K562 (cell line): ENCODE results near the gene GORASP2. TPM values are rescaled to one million over a fixed set of nuclear protein-coding genes. Genes with fewer than 3 reads are reported as not detected.

Source experiments
- ATAC-seq: fragments of 200-7000 bp; cut with Tn5 transposase; 3 replicates; pipeline ENCODE4 v1.9.1; 2020; ENCODE audit warnings: moderate library complexity
- BruUV-seq: library from RNA; stranded (reverse); fragments of 400-500 nt; replicated peaks from 2 replicates; lab custom pipeline; 2021; lab: Mats Ljungman, UMichigan
- CTCF ChIA-PET: fragments of 300-600 bp; formaldehyde crosslinking; extraction: SDS; loops from one replicate; lab custom pipeline; 2021; ENCODE audit warnings: low intra/inter-chr PET ratio; lab: Yijun Ruan, JAX
- POLR2A ChIA-PET: fragments of 300-600, 350-650 bp; sonication (Branson Sonifier 250); formaldehyde crosslinking; extraction: SDS; loops from one replicate; lab custom pipeline; 2021; ENCODE audit warnings: antibody characterized with exemption, inconsistent platforms; lab: Yijun Ruan, JAX
- DNase-seq, 4 experiments: peaks; one replicate each; pipeline versions ENCODE4 v3.0.0 to v3.0.0-alpha.2; 2011 to 2018; ENCODE audit warnings: low spot score in 3 of 4, mixed read lengths in 3 of 4; ENCODE audit errors: extremely low read depth in 1 of 4
- FAIRE-seq: peaks from 2 replicates; lab custom pipeline; 2011; peaks lifted over from hg19 to GRCh38; lab: Jason Lieb, UNC
- H2AFZ ChIP-seq: 2 replicates; pipeline ENCODE4 v1.6.0; 2011; ENCODE audit warnings: low read depth, low read length, control low read depth, inconsistent platforms
- H3K27ac ChIP-seq: fragments of 200-600 bp; 3 replicates; pipeline ENCODE4 v1.8.0; 2011; ENCODE audit warnings: low read depth, mild to moderate bottlenecking, control low read depth, inconsistent platforms, low read length, moderate library complexity, mixed read lengths; ENCODE audit errors: extremely low read depth
- H3K27me3 ChIP-seq, 2 experiments: fragments of 300-600 bp in 1 of 2; 2 replicates in 1 of 2; 3 replicates in 1 of 2; pipeline versions ENCODE4 v1.6.0 to v1.8.0; 2011; ENCODE audit warnings: inconsistent platforms in 2 of 2, low read length in 2 of 2, mild to moderate bottlenecking in 1 of 2, mixed read lengths in 1 of 2, moderate library complexity in 1 of 2; ENCODE audit not compliant: control insufficient read depth in 2 of 2, insufficient read depth in 2 of 2
- H3K36me3 ChIP-seq: fragments of 300-600 bp; 3 replicates; pipeline ENCODE4 v1.8.0; 2011; ENCODE audit warnings: mild to moderate bottlenecking, low read length, inconsistent platforms; ENCODE audit not compliant: control insufficient read depth, insufficient read depth
- H3K4me1 ChIP-seq, 2 experiments: fragments of 200-600 bp in 1 of 2; replicated peaks in 1 of 2; 2 replicates in 1 of 2; 3 replicates in 1 of 2; pipeline versions ENCODE4 v1.5.1 to v1.8.0; 2011; ENCODE audit warnings: inconsistent platforms in 2 of 2, low read length in 2 of 2, mild to moderate bottlenecking in 1 of 2, mixed read lengths in 1 of 2, moderate library complexity in 1 of 2; ENCODE audit not compliant: control insufficient read depth in 2 of 2, insufficient read depth in 2 of 2
- H3K4me2 ChIP-seq: 2 replicates; pipeline ENCODE4 v1.6.1; 2011; ENCODE audit warnings: low read length, control low read depth, inconsistent platforms, mixed read lengths; ENCODE audit not compliant: insufficient read depth
- H3K4me3 ChIP-seq: fragments of 200-600 bp; sonication (generic), shearing (Covaris generic); 2 replicates; pipeline ENCODE4 v1.5.1; 2016; ENCODE audit warnings: control low read depth, inconsistent platforms
- H3K79me2 ChIP-seq: fragments of 200-600 bp; 3 replicates; pipeline ENCODE4 v1.8.0; 2011; ENCODE audit warnings: low read length, inconsistent platforms; ENCODE audit not compliant: control insufficient read depth, insufficient read depth
- H3K9ac ChIP-seq, 2 experiments: 2 replicates each; pipeline versions ENCODE4 v1.6.0 to v1.6.1; 2011; ENCODE audit warnings: low read depth in 2 of 2, low read length in 2 of 2, control low read depth in 1 of 2, inconsistent platforms in 1 of 2, mild to moderate bottlenecking in 1 of 2, mixed read lengths in 1 of 2; ENCODE audit not compliant: insufficient read depth in 1 of 2
- H3K9me1 ChIP-seq: one replicate; pipeline ENCODE4 v1.6.0; 2011; ENCODE audit warnings: inconsistent platforms, mild to moderate bottlenecking, low read length, moderate library complexity; ENCODE audit not compliant: control insufficient read depth, insufficient read depth
- H3K9me3 ChIP-seq: replicated peaks from 2 replicates; pipeline ENCODE4 v1.5.1; 2011; ENCODE audit warnings: low read depth, low read length, inconsistent platforms; ENCODE audit not compliant: control insufficient read depth, insufficient read depth
- H4K20me1 ChIP-seq: replicated peaks from 2 replicates; pipeline ENCODE4 v1.6.1; 2011; ENCODE audit warnings: low read length, inconsistent platforms, mixed read lengths; ENCODE audit not compliant: control insufficient read depth, insufficient read depth
- CHD1 ChIP-seq: fragments of 200-600 bp; sonication (generic); IDR thresholded peaks from one replicate; pipeline ENCODE4 v1.6.1; 2012; ENCODE audit warnings: mild to moderate bottlenecking, moderate library complexity, low read length, inconsistent platforms
- PYGO2 ChIP-seq: fragments of 450-650 bp; IDR thresholded peaks from 2 replicates; pipeline ENCODE4 v1.6.1; 2016; ENCODE audit warnings: mild to moderate bottlenecking, missing genetic modification characterization, moderate library complexity, missing compliant biosample characterization
- SNIP1 ChIP-seq: fragments of 450-650 bp; IDR thresholded peaks from 2 replicates; pipeline ENCODE4 v1.7.1; 2017; ENCODE audit warnings: low read depth, mild to moderate bottlenecking
- TBP ChIP-seq: optimal IDR thresholded peaks from 2 replicates; pipeline ENCODE3; 2011; ENCODE audit warnings: low read depth, low read length, improper control_type of control experiment
- ZEB2 ChIP-seq: fragments of 450-650 bp; IDR thresholded peaks from 2 replicates; pipeline ENCODE4 v1.6.1; 2016
- ZNF584 ChIP-seq: fragments of 200-800 bp; sonication (Bioruptor generic); IDR thresholded peaks from 2 replicates; pipeline ENCODE4 v1.6.1; 2016; ENCODE audit warnings: low read depth, mild to moderate bottlenecking, missing genetic modification characterization, missing compliant biosample characterization
- WGBS: fragments of 100-300 bp; shearing (Covaris generic); methylation state at CpG from one replicate; pipeline ENCODE4 v1.1.6; 2016; ENCODE audit warnings: low coverage, mixed read lengths; ENCODE audit not compliant: insufficient coverage; ENCODE audit errors: missing lambda C conversion rate; 5-methylcytosine and 5-hydroxymethylcytosine counted together
- in situ Hi-C: fragments of 300-500 bp; cut with MboI; formaldehyde crosslinking; loops from 4 replicates; pipeline ENCODE4 v1.15.0; 2018; ENCODE audit warnings: inconsistent platforms, mixed read lengths
- intact Hi-C: fragments of 100-400 bp; cut with micrococcal nuclease; formaldehyde crosslinking; loops from 2 replicates; pipeline ENCODE4 v1.14.2; 2022
- polyA plus RNA-seq, 8 experiments: library from polyadenylated mRNA; depleted of rRNA in 4 of 8; stranded (reverse) in 5 of 8; unstranded in 3 of 8; fragments of >200 nt; fragmentation: Nextera tagmentation in 2 of 8; fragmentation: Illumina TruSeq in 1 of 8; extraction: Ambion mirVana in 2 of 8; extraction: Trizol in 1 of 8; gene quantifications; 2 replicates each; pipeline versions ENCODE4 v1.2.1 to v1.2.3, GENCODE V29; 2011 to 2014; ENCODE audit warnings: inconsistent platforms in 1 of 8, missing spikeins in 1 of 8
- total RNA-seq, 7 experiments: library from RNA; depleted of rRNA in 6 of 7; stranded (reverse); fragments of >200 nt in 6 of 7; fragmentation: Illumina TruSeq in 2 of 7; extraction: Trizol in 2 of 7; gene quantifications; 2 replicates each; pipeline versions ENCODE4 v1.2.1 to v1.2.3, GENCODE V29; 2011 to 2021; ENCODE audit warnings: low replicate concordance in 1 of 7
- TF ChIP-seq, protein P1 (sequence below): IDR thresholded peaks from 2 replicates; pipeline ENCODE4 v1.6.1; 2011; ENCODE audit warnings: borderline replicate concordance, low read depth, mild to moderate bottlenecking, moderate library complexity, low read length; ENCODE audit not compliant: insufficient read depth, poor library complexity, severe bottlenecking
- TF ChIP-seq, protein P2 (sequence below): fragments of 450-650 bp; IDR thresholded peaks from 2 replicates; pipeline ENCODE4 v1.6.1; 2016; ENCODE audit warnings: mild to moderate bottlenecking, moderate library complexity

GORASP2 gene
- total and polyA plus RNA-seq, 9 of the 15 experiments (the other 6 are each of a cell fraction or from before 2014, with no cell fraction given), result 27.4 to 180 (median 59.6) TPM

DNA sequence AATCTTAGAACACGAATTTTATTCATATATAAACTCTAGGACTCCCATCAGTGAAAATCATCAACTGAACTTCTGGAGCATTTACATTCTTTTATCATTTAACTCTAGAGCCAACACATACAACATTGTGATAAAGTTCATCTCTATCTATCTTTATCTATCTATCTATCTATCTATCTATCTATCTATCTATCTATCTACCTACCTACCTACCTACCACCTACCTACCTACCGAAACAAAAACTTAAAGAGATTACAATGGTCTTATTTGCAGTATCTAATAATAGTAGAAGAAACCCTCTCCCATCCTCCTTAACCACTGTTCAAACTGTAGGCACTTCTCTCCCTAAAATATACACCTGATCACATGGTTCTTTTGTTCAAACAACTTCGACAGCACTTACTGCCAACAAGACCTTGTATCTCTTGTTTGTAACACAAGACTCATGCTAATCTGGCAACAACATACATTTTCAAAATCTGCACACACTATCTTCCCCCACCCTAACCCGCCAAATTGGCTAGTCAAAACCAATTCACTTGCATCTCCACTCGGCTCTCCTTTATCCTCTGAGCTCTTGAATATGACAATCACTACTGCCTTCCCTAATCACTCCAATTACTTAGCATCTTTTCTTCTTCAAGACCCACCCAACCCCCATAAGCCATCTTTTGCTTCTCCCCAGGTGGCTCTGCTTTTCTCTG is 69.0 kb downstream of the GORASP2 start:
- Histone ChIP-seq H3K27ac (no peak overlapping the region), H2AFZ (no peak overlapping the region), H4K20me1 (no peaks in the 10 kb centered on the region), H3K27me3 (no peaks in the 10 kb centered on the region), H3K36me3 (peaks cover 58% of the 10 kb centered on the region), H3K4me1 (0 out of 5 replicates have a peak, but pooled peaks cover 0 to 3% of the 10 kb centered on the region in 2 experiments), H3K9ac (no peak overlapping the region), H3K4me2 (no peak overlapping the region), H3K79me2 (no peaks in the 10 kb centered on the region), H3K9me1 (no peaks in the 10 kb centered on the region), H3K9me3 (no peaks in the 10 kb centered on the region), H3K4me3 (no peak overlapping the region)
- in situ Hi-C loops (no loop called here), intact Hi-C loops (no loop called here)
- ChIA-PET POLR2A (interaction anchor here (0.6 to 1.1 kb wide), 3 partner anchors 9 to 178 kb away, joined by 3 to 4 read pairs (median 4); no protein-coding TSS in a partner anchor), CTCF (no interaction called here)
- no peak for DNase-seq
- peak; percentile 6 for FAIRE-seq
- ATAC-seq, result peak; percentile 29
- 60% methylated on average over 5 of the region's 5 CpGs for WGBS
- BruUV-seq, result no TSS peak
- TF ChIP-seq, protein P1, sequence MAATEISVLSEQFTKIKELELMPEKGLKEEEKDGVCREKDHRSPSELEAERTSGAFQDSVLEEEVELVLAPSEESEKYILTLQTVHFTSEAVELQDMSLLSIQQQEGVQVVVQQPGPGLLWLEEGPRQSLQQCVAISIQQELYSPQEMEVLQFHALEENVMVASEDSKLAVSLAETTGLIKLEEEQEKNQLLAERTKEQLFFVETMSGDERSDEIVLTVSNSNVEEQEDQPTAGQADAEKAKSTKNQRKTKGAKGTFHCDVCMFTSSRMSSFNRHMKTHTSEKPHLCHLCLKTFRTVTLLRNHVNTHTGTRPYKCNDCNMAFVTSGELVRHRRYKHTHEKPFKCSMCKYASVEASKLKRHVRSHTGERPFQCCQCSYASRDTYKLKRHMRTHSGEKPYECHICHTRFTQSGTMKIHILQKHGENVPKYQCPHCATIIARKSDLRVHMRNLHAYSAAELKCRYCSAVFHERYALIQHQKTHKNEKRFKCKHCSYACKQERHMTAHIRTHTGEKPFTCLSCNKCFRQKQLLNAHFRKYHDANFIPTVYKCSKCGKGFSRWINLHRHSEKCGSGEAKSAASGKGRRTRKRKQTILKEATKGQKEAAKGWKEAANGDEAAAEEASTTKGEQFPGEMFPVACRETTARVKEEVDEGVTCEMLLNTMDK, result no peak
- TF ChIP-seq, protein P2, sequence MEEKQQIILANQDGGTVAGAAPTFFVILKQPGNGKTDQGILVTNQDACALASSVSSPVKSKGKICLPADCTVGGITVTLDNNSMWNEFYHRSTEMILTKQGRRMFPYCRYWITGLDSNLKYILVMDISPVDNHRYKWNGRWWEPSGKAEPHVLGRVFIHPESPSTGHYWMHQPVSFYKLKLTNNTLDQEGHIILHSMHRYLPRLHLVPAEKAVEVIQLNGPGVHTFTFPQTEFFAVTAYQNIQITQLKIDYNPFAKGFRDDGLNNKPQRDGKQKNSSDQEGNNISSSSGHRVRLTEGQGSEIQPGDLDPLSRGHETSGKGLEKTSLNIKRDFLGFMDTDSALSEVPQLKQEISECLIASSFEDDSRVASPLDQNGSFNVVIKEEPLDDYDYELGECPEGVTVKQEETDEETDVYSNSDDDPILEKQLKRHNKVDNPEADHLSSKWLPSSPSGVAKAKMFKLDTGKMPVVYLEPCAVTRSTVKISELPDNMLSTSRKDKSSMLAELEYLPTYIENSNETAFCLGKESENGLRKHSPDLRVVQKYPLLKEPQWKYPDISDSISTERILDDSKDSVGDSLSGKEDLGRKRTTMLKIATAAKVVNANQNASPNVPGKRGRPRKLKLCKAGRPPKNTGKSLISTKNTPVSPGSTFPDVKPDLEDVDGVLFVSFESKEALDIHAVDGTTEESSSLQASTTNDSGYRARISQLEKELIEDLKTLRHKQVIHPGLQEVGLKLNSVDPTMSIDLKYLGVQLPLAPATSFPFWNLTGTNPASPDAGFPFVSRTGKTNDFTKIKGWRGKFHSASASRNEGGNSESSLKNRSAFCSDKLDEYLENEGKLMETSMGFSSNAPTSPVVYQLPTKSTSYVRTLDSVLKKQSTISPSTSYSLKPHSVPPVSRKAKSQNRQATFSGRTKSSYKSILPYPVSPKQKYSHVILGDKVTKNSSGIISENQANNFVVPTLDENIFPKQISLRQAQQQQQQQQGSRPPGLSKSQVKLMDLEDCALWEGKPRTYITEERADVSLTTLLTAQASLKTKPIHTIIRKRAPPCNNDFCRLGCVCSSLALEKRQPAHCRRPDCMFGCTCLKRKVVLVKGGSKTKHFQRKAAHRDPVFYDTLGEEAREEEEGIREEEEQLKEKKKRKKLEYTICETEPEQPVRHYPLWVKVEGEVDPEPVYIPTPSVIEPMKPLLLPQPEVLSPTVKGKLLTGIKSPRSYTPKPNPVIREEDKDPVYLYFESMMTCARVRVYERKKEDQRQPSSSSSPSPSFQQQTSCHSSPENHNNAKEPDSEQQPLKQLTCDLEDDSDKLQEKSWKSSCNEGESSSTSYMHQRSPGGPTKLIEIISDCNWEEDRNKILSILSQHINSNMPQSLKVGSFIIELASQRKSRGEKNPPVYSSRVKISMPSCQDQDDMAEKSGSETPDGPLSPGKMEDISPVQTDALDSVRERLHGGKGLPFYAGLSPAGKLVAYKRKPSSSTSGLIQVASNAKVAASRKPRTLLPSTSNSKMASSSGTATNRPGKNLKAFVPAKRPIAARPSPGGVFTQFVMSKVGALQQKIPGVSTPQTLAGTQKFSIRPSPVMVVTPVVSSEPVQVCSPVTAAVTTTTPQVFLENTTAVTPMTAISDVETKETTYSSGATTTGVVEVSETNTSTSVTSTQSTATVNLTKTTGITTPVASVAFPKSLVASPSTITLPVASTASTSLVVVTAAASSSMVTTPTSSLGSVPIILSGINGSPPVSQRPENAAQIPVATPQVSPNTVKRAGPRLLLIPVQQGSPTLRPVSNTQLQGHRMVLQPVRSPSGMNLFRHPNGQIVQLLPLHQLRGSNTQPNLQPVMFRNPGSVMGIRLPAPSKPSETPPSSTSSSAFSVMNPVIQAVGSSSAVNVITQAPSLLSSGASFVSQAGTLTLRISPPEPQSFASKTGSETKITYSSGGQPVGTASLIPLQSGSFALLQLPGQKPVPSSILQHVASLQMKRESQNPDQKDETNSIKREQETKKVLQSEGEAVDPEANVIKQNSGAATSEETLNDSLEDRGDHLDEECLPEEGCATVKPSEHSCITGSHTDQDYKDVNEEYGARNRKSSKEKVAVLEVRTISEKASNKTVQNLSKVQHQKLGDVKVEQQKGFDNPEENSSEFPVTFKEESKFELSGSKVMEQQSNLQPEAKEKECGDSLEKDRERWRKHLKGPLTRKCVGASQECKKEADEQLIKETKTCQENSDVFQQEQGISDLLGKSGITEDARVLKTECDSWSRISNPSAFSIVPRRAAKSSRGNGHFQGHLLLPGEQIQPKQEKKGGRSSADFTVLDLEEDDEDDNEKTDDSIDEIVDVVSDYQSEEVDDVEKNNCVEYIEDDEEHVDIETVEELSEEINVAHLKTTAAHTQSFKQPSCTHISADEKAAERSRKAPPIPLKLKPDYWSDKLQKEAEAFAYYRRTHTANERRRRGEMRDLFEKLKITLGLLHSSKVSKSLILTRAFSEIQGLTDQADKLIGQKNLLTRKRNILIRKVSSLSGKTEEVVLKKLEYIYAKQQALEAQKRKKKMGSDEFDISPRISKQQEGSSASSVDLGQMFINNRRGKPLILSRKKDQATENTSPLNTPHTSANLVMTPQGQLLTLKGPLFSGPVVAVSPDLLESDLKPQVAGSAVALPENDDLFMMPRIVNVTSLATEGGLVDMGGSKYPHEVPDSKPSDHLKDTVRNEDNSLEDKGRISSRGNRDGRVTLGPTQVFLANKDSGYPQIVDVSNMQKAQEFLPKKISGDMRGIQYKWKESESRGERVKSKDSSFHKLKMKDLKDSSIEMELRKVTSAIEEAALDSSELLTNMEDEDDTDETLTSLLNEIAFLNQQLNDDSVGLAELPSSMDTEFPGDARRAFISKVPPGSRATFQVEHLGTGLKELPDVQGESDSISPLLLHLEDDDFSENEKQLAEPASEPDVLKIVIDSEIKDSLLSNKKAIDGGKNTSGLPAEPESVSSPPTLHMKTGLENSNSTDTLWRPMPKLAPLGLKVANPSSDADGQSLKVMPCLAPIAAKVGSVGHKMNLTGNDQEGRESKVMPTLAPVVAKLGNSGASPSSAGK, result 0 out of 2 replicates have a peak, but pooled peaks have one; percentile 13
- TF ChIP-seq TBP (no peak), ZEB2 (peak; percentile 76; the same call in 1 of the 2 replicates), SNIP1 (no peak), ZNF584 (CRISPR knock-in tag) (no peak), CHD1 (no peak), PYGO2 (tag) (no peak)
